CD4-positive, alpha-beta T cell treated with Interleukin-17A for 1 hour (primary cell): ENCODE results near the gene ARHGAP6.

Experiments used
- DNase-seq: peaks from one replicate; pipeline ENCODE4 v3.0.0-alpha.2; 2020

ARHGAP6 gene

DNA sequence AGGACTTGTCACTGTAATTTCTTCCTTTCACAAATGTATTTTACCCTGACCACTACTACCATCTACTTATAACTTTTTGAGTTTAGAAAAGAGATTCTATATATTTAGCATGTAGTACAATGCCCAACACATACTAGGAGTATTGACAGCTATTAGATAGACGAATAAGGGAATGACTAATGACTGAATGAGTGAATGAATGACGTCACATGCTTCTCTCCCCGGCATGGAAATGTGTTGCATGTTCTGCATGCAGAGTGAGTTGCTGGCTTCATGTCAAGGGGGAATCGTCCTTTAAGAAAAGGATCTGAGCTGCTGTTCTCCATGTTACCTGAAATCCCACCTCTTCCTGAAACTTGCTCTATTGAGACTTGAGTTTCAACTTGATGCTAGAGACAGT, 459.9 kb downstream of the ARHGAP6 start:
- no peak for DNase-seq

DNA sequence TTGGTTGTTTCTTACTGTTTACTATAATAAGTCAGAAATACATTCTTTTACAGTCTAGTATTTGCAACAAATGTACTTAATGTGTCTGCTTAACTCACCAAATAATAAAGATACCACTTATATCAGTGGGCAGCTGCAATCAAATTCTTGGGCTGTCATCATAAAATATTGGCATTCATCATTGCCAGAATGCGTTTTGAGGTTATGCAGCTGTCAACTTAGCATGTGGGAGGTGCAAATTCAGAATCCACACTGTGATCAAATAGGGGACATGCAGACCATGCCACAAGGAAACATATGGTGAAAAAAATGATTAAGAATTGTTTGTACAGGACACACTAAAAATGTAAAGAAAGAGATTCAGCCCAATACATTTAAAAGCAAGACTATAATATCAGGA, 468.0 kb downstream of the ARHGAP6 start:
- no peak for DNase-seq

DNA sequence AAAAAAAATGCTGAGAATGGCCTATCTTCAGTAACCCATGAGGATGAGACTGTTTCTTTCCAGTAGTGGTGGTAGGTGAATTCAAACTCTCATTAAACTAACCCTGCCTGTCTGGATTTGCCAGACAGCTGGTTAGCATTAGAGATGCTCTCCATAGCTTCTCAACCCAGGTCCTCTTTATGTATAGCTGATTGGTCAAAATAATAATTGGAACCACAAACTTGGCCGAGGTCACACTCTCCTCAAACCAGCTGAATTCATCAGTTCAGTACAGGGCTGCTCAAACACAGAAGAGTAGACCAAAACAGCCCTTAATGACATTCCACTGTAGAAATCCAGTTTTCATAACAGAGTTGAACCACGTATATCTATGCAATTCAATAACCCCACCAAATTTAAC, 469.2 kb downstream of the ARHGAP6 start:
- no peak for DNase-seq

DNA sequence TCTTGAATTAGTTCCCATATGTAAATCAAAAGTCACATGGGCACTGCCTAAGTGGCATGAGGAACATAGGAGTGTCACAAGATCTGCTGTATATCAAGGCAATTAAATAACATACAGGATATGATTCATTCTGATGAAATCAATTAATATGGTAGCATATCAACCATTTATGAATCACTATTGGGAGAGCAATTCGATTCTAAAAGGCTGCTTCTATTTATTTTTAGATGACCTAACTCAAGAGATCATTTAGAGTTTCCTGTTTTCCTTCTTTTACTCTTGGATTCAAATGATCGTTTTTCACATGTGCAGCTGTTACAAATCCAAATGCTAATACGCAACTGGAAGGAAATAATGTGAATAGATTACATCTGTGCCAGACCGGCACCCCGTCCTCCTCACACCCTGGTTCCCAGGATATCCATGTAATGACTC, 472.7 kb downstream of the ARHGAP6 start:
- DNase-seq = no peak

DNA sequence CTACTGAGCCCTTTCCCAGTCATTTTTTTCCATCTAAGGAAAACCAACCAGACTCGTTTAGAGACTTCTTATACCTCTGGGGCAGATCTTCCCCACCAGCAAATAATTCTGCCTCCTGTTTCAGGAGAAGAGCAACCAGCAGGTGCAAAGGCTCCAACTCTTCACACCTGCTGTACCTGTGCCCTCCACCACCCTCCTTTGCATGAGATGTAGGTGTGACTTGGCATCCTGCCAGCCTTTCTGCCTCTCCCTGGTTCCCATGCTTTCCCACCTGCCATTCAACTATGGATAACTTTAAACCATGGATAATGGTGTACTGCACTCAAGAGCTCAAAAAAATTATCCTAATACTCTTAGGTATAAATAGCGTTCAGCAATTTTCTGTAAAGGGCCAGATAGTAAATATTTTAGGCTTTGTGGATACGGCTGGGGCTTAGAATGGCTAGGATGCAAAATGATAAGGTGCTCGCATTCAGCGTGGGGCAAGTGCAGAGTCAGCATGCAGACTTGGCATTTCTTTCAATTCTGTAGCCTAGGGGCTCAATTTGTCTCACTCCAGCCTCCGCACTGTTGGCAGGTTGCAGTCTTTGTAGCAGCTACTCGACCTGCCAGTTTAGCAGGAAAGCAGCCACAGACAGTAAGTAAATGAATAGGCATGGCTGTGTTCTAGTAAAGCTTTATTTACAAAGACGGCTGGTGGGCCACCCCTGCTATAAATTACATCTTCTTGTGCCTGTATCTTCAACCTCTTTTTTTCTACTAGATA, 474.8 kb downstream of the ARHGAP6 start:
- DNase-seq = no peak

DNA sequence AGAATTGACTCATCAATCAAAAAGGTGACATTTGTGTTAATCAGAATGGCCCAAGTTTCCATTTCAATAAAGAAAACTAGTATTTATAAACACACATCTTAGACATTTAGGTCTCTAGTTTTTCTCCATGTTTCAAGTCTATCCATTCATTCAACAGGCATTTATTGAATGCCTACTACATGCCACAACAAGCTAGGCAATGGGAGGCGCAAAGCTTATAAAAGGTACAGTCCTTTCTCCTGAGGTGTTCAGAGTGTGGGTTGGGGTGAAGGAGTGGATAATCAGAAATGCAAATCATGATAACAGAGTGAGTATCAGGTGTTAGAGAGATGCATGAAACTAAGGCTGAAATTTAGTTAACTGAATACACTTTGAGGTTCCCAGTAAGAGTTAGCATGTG, 476.6 kb downstream of the ARHGAP6 start:
- no peak for DNase-seq

DNA sequence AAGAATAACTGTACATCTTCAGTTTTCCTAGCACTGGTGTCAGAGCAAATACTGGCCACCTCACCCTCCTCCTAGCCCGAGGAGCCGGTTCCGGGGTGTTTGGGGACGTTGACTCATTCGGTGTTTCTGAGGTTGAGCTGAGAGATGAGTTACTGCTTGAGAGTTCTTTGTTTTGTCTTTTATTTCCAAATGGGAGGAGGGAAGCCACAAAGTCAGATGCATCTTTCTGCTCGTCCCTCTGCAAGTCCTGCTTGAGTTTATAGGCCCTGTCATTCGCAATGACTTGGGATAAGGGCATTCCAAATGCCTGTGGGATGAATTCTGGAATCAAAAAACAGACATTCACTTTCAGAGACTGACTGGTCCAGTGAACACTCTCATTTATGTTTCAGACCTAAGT, 477.1 kb downstream of the ARHGAP6 start:
- no peak for DNase-seq

DNA sequence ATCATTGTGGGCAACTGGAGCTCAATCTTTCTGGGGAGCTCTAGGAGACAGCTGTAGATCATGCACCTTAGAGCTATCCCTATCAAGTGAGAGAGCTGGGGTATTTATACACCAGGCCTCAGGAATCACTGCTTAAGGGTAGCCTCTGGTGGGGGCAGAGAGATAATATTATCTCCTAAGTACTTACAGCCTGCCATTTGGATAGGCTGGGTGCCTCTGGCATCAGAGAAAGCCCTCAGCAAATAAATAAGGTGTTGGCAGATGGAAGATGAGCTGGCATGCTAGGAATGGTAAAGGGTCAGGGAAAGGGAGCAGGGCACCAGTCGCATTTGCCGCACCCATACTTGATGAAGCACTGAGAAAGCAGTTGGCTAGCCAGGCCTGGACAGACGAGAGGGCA, 478.7 kb downstream of the ARHGAP6 start:
- DNase-seq = no peak

DNA sequence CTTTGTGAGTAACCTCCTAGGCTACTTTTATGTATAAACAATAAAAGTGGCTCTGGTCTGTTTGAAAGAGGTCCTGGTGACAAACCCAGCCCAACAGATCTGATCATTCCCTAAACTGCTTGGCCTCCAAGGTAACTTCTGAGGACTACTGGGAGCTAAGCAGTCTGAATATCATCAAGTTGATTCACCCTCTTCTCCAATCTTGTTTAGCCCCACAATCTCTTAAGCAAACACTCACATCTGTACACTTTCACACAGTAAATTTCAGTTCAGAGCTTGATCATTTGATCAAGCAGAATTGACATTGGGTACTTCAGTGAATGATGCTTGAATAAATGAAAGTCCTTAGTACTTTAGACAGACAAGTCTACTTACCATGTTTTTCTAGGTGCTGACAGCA, 479.9 kb downstream of the ARHGAP6 start:
- no peak for DNase-seq

DNA sequence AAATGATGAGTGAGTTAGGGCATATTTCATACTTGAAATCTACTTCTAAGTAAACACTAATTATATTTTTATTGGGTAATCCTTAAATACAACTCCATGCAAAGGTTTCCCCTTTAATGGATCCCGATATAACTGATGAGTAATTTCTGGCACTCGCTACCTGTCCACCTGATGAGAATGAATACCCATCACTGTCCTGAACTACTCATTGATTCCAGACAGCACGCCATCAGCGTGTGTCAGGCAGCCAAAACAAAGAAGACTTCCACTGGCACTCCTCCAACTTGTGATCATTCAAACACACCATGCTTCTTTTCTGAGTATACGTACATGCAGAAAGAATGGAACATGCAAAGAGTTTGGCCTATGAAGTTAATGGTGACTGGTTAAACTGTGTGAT, 485.1 kb downstream of the ARHGAP6 start:
- DNase-seq = no peak

DNA sequence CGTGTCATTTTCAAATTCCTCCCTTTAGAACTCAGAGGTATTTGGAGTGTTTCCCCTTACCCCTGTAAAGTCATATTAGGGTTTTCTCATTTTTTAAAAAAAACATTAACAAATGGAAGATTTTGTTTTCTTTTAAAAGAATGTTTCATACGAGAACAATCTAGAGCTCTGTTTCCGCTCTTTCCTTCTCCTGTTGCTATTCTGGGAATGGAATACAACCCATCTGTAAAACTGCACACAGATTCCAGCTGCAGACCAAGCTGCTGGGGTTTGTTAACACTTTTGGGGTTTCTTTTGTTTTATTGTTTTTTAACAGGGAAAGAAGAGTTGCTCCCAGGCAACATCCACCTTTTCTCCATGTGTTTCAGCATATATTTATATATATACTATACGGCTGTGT, 493.3 kb downstream of the ARHGAP6 start:
- no peak for DNase-seq

DNA sequence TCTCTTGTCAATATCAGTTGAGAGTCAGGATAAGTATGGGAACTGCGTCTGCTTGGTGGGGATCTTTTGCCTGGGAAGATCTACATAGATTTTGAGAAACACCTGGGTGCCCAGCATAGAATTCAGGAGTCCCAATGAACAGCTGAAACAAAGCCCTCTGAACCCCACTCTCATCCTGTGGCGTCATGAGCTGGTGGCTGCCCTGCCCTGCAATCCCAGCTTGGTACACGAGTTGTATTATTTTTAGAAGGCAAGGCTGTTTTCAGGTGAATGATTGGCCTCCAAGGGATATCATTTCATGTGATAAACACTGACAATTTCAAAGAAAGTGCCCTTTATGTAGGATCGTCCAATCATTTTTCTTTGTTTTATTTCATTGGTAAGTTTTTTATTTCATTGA, 493.8 kb downstream of the ARHGAP6 start:
- no peak for DNase-seq

DNA sequence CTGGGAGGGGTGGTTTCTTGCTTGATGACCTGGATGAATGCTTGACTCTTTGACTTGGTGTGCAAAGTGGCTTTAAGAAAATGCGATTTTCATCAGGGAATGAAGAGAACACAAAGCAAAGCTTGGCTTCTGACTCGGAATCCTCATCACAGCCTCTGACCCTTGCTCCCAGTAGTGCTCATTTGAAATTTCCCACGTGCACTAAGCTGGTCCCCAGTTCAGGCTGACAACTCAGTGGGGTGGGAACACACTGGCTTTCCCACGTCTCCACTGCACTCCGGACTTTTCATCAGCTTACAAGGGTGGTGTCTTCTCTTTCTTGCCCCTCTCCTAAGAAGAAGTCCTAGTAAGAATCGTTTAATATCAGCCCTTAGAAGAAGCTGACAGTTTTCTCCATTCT, 501.3 kb downstream of the ARHGAP6 start:
- no peak for DNase-seq

DNA sequence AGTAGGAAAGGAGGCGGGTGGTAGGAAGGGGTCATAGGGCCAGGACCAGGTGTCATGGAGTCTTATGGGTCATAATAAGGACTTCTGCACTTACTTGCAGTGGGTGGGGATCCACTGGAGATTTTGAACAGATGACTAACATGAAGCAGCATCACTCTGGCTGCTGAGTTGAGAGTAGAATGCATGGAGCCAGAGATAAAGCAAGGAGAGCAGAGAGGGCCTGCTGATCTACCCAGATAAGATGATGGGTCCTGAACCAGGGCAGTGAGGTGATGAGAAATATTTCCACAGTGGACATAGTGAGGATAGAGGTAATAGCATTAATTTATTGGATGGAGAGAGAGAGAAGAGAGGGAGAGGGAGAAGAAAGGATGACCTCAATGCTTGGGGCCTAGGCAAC, 506.6 kb downstream of the ARHGAP6 start:
- DNase-seq = no peak

DNA sequence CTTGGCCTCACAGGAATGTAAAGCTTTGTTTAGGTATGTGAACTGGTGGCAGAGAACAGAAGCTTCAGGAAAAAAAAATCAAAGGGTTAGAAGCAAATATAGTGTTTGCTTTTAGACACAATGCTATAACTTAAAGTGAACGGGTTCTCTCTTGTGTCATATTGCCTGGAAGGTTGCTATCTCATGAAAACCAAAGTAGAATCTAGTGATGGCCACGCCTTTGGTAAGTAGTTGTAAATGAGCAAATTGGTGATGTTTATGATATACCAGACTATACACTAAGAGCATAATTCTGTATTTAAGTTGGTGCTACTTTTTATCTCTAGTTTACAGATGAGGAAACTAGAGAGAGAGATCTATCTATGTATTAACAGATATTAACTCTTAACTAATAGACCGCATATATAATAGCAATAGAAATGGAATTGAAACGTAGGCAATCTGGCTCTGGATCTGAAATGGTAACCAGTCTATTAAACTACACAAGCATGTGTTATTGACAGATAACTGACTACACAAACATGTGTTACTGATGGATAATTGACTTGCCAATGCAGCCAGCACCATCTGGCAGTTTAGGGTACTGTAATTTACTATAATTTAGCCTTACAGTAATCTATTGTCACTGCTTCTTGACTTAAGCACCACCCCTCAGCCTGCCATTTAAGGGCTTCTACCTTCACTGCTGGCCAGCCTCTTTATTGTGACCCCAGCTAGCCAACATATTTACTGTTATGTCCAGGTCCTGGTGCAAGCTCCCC, 513.7 kb downstream of the ARHGAP6 start:
- no peak for DNase-seq

DNA sequence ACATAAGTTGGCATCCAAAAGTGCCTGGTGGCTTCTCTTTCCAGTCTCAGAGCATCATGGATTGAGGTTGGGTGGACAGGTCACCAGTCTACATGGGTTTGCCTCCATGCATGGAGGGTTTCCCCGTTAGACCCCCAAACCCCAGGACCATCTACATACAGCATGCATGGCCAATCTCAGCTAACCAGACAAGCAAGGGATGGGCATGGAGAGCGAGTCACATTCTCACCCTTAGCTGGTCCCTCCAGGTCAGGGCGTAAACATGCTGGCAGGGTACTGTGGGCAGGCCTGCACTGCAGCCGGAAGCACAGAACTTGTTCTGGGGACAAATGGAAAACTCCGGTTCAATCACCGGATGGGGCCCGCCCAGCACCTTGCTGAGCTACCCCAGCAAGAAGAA, 517.3 kb downstream of the ARHGAP6 start:
- no peak for DNase-seq

DNA sequence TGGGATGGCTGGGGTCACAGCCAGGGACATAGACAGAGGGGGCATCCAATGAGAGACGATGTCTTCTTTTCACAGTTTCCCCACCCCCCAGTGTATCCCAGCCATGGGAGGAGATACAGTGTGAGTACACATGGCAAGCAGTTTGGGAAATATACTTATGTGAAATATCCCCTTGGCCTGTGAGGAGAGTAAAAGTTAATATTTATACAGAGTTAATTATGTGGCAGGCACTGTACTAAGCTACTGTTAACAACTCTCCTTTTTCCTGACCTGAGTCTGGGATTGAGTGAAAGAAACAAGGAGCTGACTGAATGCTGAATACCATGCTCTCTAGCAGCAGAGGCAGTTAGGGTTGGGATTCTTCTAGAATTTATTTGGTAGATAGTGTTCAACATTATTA, 519.3 kb downstream of the ARHGAP6 start:
- DNase-seq = no peak

DNA sequence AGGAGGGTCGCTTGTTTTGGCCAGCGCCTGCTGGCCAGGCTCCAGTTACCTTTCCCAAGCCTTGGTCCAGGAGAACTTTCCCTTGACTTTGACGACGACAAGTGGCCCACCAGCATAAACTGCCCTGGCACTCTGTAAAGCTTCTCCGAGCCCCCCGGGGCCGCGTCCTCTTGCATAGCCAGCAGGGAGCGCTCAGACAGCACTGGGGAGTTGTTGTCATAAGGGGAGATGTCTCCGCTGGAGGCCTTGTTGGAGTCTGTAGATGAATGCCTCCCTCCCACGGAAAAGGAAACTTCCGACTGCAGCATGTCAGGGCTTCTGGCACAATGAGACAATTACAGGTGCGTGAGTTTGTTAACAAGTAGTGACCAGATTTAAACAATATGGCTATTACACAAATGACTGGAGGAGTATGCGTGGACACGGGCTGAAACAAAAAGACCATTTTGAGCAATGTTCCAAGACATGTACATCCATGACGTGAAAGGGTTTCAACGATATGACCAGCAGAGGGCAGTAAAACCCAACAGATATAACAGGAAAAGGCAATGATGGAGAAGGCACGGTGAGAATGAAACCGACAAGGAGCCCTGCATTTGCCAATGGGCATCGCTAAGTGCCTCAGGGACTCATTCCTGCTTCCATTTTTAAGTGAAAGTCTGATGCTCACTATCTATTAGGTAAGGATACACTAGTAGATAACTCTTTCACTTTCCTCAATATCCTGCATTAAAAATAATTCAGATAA, 521.6 kb downstream of the ARHGAP6 start:
- peak; percentile 67 for DNase-seq

DNA sequence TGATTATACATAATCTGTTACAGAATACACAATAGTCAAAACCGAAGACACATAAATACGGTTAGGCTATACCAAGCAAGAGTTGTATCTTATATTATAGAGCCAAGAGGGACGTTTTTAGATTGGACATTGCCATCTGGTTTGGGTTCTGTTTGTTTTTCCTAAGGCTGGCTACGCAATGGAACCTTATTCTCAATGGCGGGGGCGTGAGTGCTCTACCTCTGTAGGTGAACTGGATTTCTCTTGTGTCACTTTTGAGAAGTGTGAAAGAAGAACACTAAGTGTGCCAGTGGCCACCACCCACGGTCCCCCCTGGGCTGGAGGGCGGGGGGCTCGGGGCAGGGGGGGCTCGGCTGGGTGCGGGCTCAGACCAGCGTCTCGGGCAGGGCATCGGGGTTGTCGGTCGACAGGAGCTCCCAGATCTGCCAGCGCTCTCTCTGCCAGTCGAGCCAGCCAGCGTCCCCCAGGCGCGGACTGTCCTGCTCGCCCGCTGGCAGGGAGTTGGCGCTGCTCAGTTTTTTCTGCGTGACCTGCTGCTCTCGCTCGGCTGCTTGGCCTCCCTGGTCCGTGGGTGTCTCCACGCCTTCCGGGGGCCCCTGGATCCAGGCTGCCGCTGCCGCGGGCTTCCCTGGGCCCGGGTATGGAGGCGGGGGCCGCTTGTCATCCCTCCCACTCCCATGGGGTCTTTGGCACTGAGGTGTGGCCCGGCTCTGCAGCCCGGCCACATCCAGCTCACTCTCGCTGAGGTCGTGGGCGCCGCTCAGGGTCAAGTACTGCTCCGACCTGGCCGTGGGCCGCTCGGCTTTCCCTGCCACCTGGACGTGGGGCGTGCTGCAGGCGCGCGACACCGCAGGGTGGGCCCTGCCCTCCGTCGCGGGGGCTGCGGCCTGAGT, 527.0 kb downstream of the ARHGAP6 start:
- DNase-seq = no peak

DNA sequence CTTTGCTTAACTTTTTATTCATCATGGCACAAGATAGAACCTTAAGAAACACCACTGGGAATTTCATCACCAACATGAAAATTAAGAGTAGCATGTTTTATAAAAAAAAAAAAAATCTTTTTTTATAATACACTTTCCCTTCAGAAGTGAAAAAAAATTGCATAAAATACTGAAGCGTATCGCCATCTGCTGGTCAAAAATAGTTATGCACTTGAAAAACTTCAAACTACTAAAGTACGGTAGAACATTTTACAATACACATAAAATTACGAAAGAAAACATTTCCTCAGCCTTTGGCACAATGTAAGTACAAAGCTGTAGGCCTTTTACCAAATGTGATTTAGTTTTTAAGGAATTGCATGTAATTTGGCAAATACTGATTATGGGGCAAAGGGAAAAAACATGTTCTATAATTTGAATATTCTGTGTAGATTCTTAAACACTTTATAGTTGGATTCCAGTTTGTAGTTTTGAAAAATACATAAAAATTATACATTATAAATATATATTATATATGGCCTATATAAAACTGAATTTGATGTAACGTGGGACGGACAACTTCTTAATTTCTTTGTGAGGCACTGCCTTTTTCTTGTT, 528.1 kb downstream of the ARHGAP6 start:
- DNase-seq = peak; percentile 38

DNA sequence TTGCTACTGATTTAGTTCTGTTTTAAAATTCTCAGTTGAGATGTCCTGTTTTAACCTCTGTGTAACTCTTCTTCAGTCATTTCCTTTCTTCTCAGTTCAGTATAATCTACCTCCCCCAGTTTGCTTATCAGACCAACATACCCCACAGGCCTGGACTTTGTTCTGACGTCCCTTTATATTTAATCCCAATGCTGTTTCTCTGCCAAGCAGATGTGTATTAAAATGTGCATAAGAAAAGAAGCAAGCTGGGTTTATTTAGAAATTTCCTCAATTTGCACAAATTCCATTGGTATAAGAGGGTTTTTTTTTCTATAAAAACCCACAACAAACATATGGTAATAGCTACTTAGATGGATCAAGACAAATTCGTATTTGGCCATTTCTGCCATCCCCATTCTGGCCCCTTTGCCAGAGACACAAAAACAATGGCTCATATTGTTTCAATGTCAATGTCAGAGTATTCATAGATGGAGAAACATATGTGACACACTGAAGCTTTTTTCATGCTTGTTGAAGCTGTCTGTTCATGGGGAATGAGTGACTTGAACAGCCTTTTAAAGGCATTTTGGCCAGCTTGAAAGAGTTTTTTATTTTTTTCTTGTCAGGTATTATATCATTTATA, 530.0 kb downstream of the ARHGAP6 start:
- no peak for DNase-seq

DNA sequence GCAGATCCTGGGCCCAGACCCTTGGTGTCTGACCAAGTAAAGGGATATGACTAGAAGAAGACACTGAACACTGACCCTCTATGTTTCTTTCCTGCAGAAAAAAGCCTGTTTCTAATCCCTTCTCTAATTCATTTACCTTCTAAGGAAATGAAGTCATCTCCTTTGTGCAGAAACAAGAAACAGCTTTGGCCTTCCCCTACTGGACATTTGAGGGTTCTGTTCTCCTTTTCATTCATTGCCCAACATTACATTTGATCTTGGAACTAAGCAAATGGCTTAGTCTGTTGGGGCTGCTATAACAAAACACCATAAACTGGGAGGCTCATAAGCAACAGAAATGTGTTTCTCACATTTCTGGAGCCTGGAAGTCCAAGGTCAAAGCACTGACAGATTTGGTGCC, 534.6 kb downstream of the ARHGAP6 start:
- DNase-seq = no peak
